Mesenchymal stem cell (in vitro differentiated cells and primary cell): ENCODE data around the gene ARHGAP6.

ENCODE experiments used
- DNase-seq: peaks from one replicate; pipeline ENCODE4 v3.0.0-alpha.2; 2013
- H2AFZ ChIP-seq: one replicate; pipeline ENCODE4 v1.6.1; 2013; ENCODE audit warnings: low read depth, mild to moderate bottlenecking, control low read depth, inconsistent platforms, low read length, moderate library complexity
- H2AK5ac ChIP-seq: 2 replicates; pipeline ENCODE4 v1.6.1; 2013; ENCODE audit warnings: low read length, moderate library complexity, mild to moderate bottlenecking, inconsistent platforms; ENCODE audit not compliant: severe bottlenecking
- H2BK120ac ChIP-seq: one replicate; pipeline ENCODE4 v1.6.1; 2013; ENCODE audit warnings: low read depth, mild to moderate bottlenecking, inconsistent platforms, low read length, moderate library complexity
- H2BK12ac ChIP-seq, 2 experiments: one replicate each; pipeline ENCODE4 v1.6.1; 2013; ENCODE audit warnings: inconsistent platforms in 2 of 2, low read length in 2 of 2, mild to moderate bottlenecking in 2 of 2, moderate library complexity in 2 of 2, control low read depth in 1 of 2
- H2BK15ac ChIP-seq: one replicate; pipeline ENCODE4 v1.6.1; 2013; ENCODE audit warnings: mild to moderate bottlenecking, low read depth, inconsistent platforms; ENCODE audit not compliant: poor library complexity, severe bottlenecking
- H2BK5ac ChIP-seq: 2 replicates; pipeline ENCODE4 v1.6.1; 2013; ENCODE audit warnings: low read depth, mild to moderate bottlenecking, low read length, control low read depth, inconsistent platforms; ENCODE audit not compliant: poor library complexity, severe bottlenecking
- H3K14ac ChIP-seq, 2 experiments: one replicate each; pipeline ENCODE4 v1.6.1; 2013; ENCODE audit warnings: inconsistent platforms in 2 of 2, low read length in 2 of 2, control low read depth in 1 of 2, mild to moderate bottlenecking in 1 of 2, moderate library complexity in 1 of 2
- H3K18ac ChIP-seq, 2 experiments: one replicate each; pipeline ENCODE4 v1.6.1; 2013; ENCODE audit warnings: inconsistent platforms in 2 of 2, low read length in 2 of 2, control low read depth in 1 of 2, low read depth in 1 of 2, mild to moderate bottlenecking in 1 of 2
- H3K23ac ChIP-seq, 2 experiments: one replicate each; pipeline ENCODE4 v1.6.1; 2013; ENCODE audit warnings: inconsistent platforms in 2 of 2, low read length in 2 of 2, mild to moderate bottlenecking in 2 of 2, moderate library complexity in 2 of 2, control low read depth in 1 of 2
- H3K27ac ChIP-seq: 2 replicates; pipeline ENCODE4 v1.5.1; 2013; ENCODE audit warnings: mild to moderate bottlenecking, moderate library complexity, low read length, control low read depth, inconsistent platforms; ENCODE audit not compliant: poor library complexity, severe bottlenecking
- H3K27me3 ChIP-seq, 2 experiments: 2 replicates each; pipeline versions ENCODE4 v1.6.1 to v1.7.0; 2013; ENCODE audit warnings: low read length in 2 of 2, mild to moderate bottlenecking in 2 of 2, moderate library complexity in 2 of 2, control low read depth in 1 of 2, inconsistent platforms in 1 of 2; ENCODE audit not compliant: control insufficient read depth in 1 of 2, insufficient read depth in 1 of 2
- H3K36me3 ChIP-seq, 2 experiments: 2 replicates each; pipeline versions ENCODE4 v1.6.1 to v1.7.0; 2013; ENCODE audit warnings: low read length in 2 of 2, control low read depth in 1 of 2, inconsistent platforms in 1 of 2, low read depth in 1 of 2, mild to moderate bottlenecking in 1 of 2; ENCODE audit not compliant: insufficient read depth in 2 of 2, control insufficient read depth in 1 of 2
- H3K4ac ChIP-seq, 2 experiments: one replicate each; pipeline ENCODE4 v1.6.1; 2013; ENCODE audit warnings: inconsistent platforms in 2 of 2, low read length in 2 of 2, mild to moderate bottlenecking in 2 of 2, moderate library complexity in 2 of 2, control low read depth in 1 of 2, low read depth in 1 of 2
- H3K4me1 ChIP-seq: 2 replicates; pipeline ENCODE4 v1.6.1; 2013; ENCODE audit warnings: low read depth, low read length, control low read depth; ENCODE audit not compliant: control insufficient read depth, insufficient read depth
- H3K4me2 ChIP-seq: 2 replicates; pipeline ENCODE4 v1.6.1; 2013; ENCODE audit warnings: low read length, mild to moderate bottlenecking, inconsistent platforms; ENCODE audit not compliant: poor library complexity, severe bottlenecking
- H3K4me3 ChIP-seq, 2 experiments: 2 replicates each; pipeline versions ENCODE4 v1.5.1 to v1.7.0; 2013; ENCODE audit warnings: low read length in 2 of 2, mild to moderate bottlenecking in 2 of 2, control low read depth in 1 of 2, low read depth in 1 of 2; ENCODE audit not compliant: insufficient read depth in 1 of 2
- H3K79me1 ChIP-seq: replicated peaks from 2 replicates; pipeline ENCODE4 v1.6.1; 2013; ENCODE audit warnings: mild to moderate bottlenecking, control low read depth, low read length, inconsistent platforms; ENCODE audit not compliant: poor library complexity, severe bottlenecking
- H3K9ac ChIP-seq: 2 replicates; pipeline ENCODE4 v1.7.0; 2013; ENCODE audit warnings: mild to moderate bottlenecking, low read length, moderate library complexity
- H3K9me3 ChIP-seq: 2 replicates; pipeline ENCODE4 v1.7.0; 2013; ENCODE audit warnings: mild to moderate bottlenecking, low read length; ENCODE audit not compliant: control insufficient read depth
- H4K8ac ChIP-seq: one replicate; pipeline ENCODE4 v1.6.1; 2013; ENCODE audit warnings: inconsistent platforms, mild to moderate bottlenecking, low read length, moderate library complexity
- H4K91ac ChIP-seq: one replicate; pipeline ENCODE4 v1.6.1; 2013; ENCODE audit warnings: mild to moderate bottlenecking, low read length, inconsistent platforms
- WGBS: methylation state at CpG from one replicate; pipeline ENCODE4 v1.1.7; 2013; ENCODE audit warnings: mixed read lengths; 5-methylcytosine and 5-hydroxymethylcytosine counted together

ARHGAP6 gene

GRCh38 chrX:11137543-11138139, 528.1 kb downstream of the ARHGAP6 start:
- Histone ChIP-seq H3K9me3 (no peaks in the 10 kb centered on the region), H4K8ac (no peak overlapping the region), H3K27me3 (no peaks in the 10 kb centered on the region), H3K4ac (no peak overlapping the region), H3K4me2 (no peak overlapping the region), H2BK120ac (no peak overlapping the region), H2BK12ac (no peak overlapping the region), H3K9ac (peak overlapping the region; percentile 26), H3K14ac (no peak overlapping the region), H3K36me3 (peaks cover 4 to 8% of the 10 kb centered on the region in 2 experiments), H3K4me3 (no peak overlapping the region), H2AFZ (no peak overlapping the region), H2BK5ac (no peak overlapping the region), H3K4me1 (no peaks in the 10 kb centered on the region), H2BK15ac (no peak overlapping the region), H3K79me1 (no peaks in the 10 kb centered on the region), H3K23ac (no peak overlapping the region), H2AK5ac (no peak overlapping the region), H4K91ac (no peak overlapping the region), H3K18ac (no peak overlapping the region), H3K27ac (no peak overlapping the region)
- 17% methylated on average over 2 of the region's 6 CpGs for WGBS
- peak; percentile 43 for DNase-seq

GRCh38 chrX:11135564-11136185, 530.0 kb downstream of the ARHGAP6 start:
- H2BK15ac ChIP-seq, result no peak overlapping the region
- no peak overlapping the region for H2BK5ac ChIP-seq
- H2BK120ac ChIP-seq, result no peak overlapping the region
- H3K18ac ChIP-seq, result no peak overlapping the region
- WGBS, result no CpG with 5 or more reads among the region's 2 CpGs
- H3K4ac ChIP-seq, result no peak overlapping the region
- no peaks in the 10 kb centered on the region for H3K4me1 ChIP-seq
- peaks cover 0 to 8% of the 10 kb centered on the region in 2 experiments for H3K36me3 ChIP-seq
- H3K79me1 ChIP-seq, result no peaks in the 10 kb centered on the region
- H4K91ac ChIP-seq, result no peak overlapping the region
- no peak for DNase-seq
- no peak overlapping the region for H3K23ac ChIP-seq
- no peak overlapping the region for H2BK12ac ChIP-seq
- no peak overlapping the region for H3K27ac ChIP-seq
- H3K4me2 ChIP-seq, result no peak overlapping the region
- H2AK5ac ChIP-seq, result no peak overlapping the region
- no peak overlapping the region for H3K4me3 ChIP-seq
- H2AFZ ChIP-seq, result no peak overlapping the region
- no peak overlapping the region for H3K9ac ChIP-seq
- no peaks in the 10 kb centered on the region for H3K27me3 ChIP-seq
- no peak overlapping the region for H4K8ac ChIP-seq
- H3K9me3 ChIP-seq, result no peaks in the 10 kb centered on the region
- H3K14ac ChIP-seq, result no peak overlapping the region

GRCh38 chrX:11131146-11131545, 534.6 kb downstream of the ARHGAP6 start:
- Histone ChIP-seq H4K8ac (no peak overlapping the region), H2BK120ac (no peak overlapping the region), H3K18ac (no peak overlapping the region), H2BK5ac (no peak overlapping the region), H3K14ac (no peak overlapping the region), H3K36me3 (no peaks in the 10 kb centered on the region), H3K4ac (no peak overlapping the region), H3K79me1 (no peaks in the 10 kb centered on the region), H3K4me3 (no peak overlapping the region), H3K27ac (no peak overlapping the region), H3K23ac (no peak overlapping the region), H4K91ac (no peak overlapping the region), H3K4me1 (no peaks in the 10 kb centered on the region), H3K9me3 (no peaks in the 10 kb centered on the region), H3K27me3 (no peaks in the 10 kb centered on the region), H2AFZ (no peak overlapping the region), H2BK12ac (no peak overlapping the region), H3K9ac (no peak overlapping the region), H2AK5ac (no peak overlapping the region), H3K4me2 (no peak overlapping the region), H2BK15ac (no peak overlapping the region)
- DNase-seq, result no peak

GRCh38 chrX:11130136-11130535, 535.6 kb downstream of the ARHGAP6 start:
- no peaks in the 10 kb centered on the region for H3K27me3 ChIP-seq
- no peaks in the 10 kb centered on the region for H3K9me3 ChIP-seq

More at GRCh38 chrX:11130136-11130535, 535.6 kb downstream of the ARHGAP6 start:
- Histone ChIP-seq H3K4me1 (no peaks in the 10 kb centered on the region), H3K4me2 (no peak overlapping the region), H2AFZ (no peak overlapping the region), H3K36me3 (no peaks in the 10 kb centered on the region), H3K23ac (no peak overlapping the region), H4K91ac (no peak overlapping the region), H2AK5ac (no peak overlapping the region), H2BK120ac (no peak overlapping the region), H2BK15ac (no peak overlapping the region), H3K27ac (no peak overlapping the region), H2BK5ac (no peak overlapping the region), H3K79me1 (no peaks in the 10 kb centered on the region), H2BK12ac (no peak overlapping the region), H4K8ac (no peak overlapping the region), H3K4me3 (no peak overlapping the region), H3K4ac (no peak overlapping the region), H3K14ac (no peak overlapping the region), H3K18ac (no peak overlapping the region), H3K9ac (no peak overlapping the region)
- no peak for DNase-seq
- 95% methylated on average over 2 of the region's 3 CpGs for WGBS
